GM21360 (cell line): Measurements from ENCODE around the gene PPFIBP1.
"Not testable (repeated sequence)": the region's sequence is repeated elsewhere in the genome, so short reads cannot be mapped to it uniquely, and the experiment has no call there.

Source experiments
- ATAC-seq: cut with Tn5 transposase; IDR thresholded peaks from one replicate; pipeline ENCODE4 v1.9.1; 2021; ENCODE audit warnings: mild to moderate bottlenecking, moderate library complexity; ENCODE audit not compliant: unreplicated experiment

Gene PPFIBP1

DNA sequence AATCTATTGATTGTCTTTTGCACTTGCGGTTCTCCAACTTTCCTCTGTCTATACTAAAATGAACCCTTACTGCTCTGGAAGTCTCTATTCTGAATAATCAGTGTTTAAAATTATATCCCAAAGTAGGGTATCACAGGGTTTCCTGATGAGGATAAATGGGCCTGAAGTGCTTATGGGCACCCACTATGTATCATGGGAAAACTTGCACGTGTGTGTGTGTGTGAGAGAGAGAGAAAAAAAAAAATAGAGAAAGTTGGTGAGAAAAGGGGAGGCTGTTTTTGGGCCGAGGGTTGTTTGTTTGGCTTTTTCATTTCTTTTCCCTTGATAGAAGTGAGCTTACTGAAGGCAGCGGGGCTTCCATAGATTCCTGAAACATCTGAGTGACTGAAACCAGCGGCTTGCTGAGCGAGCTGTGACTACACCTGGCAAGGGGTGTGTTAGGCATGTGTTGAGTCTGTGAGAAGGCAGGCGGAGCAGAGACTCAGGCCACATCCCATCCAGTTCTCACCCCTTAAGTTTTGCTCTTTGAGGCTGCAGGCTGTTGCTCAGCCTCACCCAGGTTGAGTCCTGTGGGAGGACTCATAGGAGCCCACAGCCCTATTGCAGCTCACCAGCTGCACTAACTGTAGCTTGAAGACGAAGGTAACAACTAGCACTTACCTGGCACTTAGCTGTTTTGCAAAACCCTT is 17.2 kb downstream of the PPFIBP1 start:
- ATAC-seq, result no peak

DNA sequence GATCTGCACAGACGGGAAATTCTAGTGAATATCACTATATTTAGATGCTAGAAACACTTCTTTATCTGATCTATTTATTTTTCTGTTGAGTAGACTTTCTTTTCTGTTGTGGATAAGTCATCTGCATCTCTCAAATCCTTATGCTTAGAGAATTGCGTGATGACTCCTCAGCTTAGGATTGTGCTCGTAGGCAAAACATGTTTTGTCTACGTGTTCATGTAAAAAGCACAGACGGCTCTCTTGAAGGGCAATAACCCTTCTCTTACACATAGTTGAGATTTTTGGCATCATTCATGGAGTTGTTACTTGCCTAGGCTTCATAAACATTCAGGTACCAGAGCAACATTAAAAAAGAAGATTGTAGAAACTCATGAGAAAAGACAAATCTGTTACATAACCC is 18.6 kb downstream of the PPFIBP1 start:
- no peak for ATAC-seq

DNA sequence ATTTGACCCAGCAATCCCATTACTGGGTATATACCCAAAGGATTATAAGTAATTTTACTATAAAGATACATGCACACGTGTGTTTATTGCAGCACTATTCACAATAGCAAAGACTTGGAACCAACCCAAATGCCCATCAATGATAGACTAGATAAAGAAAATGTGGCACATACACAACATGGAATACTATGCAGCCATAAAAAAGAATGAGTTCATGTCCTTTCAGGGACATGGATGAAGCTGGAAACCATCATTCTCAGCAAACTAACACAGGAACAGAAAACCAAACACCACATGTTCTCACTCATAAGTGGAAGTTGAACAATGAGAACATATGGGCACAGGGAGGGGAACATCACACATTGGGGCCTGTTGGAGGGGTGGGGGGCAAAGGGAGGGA is 20.9 kb downstream of the PPFIBP1 start:
- ATAC-seq, result not testable (repeated sequence)

DNA sequence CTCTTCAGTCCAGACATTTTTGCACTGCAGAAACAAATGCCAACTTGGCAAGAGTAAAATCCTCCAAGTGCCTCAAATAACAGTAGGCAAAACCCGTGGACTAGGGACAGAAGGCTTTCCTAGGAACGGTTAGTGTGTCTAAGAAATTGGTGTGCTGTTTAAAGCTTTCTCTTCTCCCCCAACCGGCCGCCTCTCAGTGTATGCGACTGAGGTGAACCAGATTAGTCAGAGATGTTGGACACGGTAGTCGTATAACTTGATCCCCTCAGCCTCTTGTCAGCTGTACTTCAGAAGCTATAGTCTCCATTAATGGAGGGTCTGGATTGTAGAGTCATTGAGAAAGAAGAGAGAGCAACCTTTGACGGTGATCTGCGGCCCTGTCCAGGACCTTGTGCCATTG is 21.7 kb downstream of the PPFIBP1 start:
- no peak for ATAC-seq

DNA sequence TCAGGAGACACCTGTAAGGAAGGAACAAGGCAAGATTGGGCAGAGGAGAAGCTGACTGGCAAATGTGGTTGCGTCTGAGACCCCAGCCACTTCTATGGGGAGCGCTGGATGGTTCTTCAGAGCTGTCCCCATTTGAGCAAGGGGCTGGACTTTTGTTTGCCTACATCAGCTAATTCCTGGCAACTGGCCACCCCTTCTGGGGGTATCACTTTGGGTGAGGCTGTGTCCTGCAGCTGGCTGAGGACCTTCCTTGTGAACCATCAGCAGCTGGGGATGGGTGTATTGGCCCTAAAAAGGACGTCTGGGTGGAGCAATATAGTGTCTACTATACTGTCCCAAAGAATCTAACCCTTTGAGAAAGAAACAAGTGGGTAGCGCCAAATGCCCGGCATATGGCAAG is 23.6 kb downstream of the PPFIBP1 start:
- ATAC-seq, result no peak

DNA sequence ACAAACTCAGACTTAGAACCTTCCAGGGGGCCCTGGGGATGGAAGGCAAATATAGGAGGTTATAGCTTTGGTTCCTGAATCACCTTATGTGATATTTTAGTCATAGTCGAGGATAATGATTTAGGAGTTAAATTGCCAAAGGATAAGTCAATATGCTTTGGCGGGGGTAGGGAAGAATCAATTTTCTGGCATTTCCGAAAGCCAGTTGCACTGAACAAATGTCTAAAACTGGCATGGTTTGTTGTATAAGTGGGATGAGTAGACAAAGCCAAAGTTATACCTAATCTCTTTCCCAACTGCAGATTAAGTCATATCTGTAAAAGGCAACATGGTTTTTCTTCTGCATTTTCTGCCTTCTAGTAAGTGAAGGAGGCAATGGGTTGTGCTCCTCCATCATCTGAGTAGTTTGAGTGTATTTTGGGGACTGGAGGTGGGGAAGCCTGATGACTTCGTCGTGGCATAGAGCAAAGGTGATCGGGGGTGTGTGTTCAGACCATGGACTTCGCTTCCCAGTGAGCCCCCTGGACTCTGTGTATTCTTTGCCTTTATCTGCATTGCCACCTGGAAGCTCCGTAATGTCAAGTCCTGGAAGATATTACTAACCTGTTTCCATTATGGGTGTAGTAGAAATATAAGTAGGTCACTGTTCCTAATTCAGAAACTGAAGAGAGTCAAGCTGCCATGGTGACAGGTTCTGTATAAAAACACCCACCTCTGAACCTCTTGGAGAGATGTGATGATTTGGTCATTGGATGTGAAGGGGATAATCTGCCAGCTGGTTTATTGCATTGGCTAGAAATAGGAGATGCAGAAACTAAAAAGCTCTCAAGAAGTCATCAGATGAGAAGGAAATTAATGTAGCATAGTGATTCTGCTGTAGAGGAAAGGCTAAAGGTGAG is 24.5 kb downstream of the PPFIBP1 start:
- ATAC-seq, result no peak

DNA sequence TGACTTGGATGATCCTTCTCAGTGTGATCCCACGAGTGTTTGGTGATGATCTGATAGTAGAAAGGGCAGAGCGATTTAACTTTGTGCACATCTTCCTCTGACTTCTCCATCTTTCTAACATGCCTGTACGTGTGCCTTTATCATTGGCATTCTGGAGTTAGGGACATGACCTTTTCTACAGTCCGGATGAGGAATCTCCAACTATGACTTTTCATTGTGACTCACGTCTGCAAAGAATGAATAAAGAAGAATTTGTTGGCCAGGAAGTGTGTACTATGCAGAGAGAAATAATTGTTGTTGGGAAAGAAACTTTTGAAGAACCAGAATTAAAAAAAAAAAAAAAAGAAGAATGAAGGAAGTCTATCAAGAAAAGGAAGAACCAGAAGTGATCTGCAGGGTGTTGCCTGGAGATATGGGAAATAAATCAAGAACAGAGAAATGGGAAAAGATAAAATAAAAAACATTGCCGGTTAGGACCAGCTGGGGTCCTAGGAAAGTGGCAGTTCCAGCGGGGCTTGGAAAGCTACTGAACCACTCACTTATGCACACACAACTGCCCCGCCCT is 25.3 kb downstream of the PPFIBP1 start:
- ATAC-seq, result no peak

- ATAC-seq, result no peak
Measured at GRCh38 chr12:27549801-27550652, 26.0 kb downstream of the PPFIBP1 start.

DNA sequence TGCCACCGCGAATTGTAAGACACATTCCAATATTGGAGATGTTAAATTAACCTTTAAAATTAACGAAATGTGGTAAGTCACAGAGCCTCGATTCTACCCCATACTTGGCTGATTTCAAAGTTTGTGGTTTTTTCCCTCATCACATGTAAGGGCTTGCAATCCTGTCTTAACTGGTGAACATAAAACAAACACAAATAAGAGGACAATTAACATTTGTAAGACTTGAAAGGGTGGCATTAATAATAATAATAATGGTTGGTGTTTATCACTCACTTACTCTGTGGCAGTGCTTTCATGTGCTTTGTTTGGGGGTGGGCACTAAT is 26.6 kb downstream of the PPFIBP1 start:
- ATAC-seq, result no peak

GRCh38 chr12:27551172-27551840 is 27.3 kb downstream of the PPFIBP1 start:
- no peak for ATAC-seq

DNA sequence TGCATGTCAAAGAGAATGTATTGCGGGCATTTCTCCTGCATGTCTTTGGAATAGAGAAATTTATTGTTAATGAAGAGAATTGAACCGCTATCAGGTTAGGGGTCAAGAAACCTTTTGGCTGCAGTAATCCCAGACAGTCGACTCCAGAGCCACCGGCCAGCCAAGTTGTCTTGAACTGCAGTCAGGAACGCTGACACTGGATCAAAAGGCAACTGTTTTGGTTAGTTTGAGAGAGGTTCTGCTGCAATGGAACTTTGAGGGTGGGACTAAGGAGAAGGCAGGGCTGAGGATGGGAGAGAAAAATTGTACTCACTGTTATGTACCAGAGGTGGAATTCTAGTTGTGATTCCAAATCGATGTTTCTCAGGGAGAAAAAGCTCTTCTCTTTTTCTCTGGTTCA is 28.2 kb downstream of the PPFIBP1 start:
- no peak for ATAC-seq

DNA sequence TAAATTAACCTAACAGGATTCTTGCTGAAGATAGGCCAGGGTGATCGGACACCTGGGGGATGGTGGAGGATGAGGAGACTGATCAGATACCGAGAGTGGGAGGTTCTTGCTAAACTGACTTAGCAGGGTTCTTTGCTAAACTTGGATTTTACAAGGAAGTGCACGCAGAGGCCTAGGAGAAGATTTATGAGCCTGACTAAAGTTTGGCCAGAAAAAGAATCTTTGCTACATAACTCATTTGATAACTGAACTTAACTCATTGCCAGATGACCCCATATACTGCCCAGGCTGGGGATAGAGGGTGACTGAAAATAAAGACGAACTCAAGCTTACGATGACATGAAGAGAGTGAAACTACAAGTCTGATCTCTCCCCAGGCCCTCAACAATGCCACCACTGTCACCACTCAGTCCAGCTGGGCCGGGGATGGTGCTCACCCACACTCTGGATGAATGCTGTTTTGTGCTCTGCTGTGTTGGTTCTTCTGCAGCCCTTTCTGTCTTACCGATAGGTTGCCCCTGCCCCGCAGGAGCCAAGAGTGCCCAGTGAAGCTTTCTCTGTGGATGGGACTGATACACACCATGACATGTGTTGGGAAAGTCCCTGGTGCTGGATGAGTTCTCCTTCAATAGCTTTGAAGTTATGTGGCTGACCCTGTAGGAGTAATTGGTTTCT is 29.0 kb downstream of the PPFIBP1 start:
- ATAC-seq, result peak; percentile 52

DNA sequence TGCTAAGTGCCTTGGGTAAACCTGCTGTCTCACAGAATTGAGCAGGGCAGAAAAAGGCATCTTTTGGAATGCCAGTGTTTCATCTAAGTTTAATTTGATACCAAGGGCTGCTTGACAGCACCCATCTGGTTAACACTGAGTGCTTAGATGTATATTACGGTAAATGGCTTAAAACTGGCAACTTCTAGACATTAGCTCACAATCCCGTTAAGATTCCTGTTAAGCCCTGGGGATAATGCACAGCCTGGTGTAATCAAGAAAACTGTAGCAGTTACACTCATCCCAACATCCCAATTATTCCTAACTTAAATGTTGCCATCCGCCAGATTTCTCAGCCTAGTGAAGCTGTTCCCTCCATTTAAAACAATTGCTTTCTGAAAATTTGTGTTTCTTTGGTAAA is 29.9 kb downstream of the PPFIBP1 start:
- no peak for ATAC-seq

- no peak for ATAC-seq
Measured at GRCh38 chr12:27554421-27555186, 30.6 kb downstream of the PPFIBP1 start.

DNA sequence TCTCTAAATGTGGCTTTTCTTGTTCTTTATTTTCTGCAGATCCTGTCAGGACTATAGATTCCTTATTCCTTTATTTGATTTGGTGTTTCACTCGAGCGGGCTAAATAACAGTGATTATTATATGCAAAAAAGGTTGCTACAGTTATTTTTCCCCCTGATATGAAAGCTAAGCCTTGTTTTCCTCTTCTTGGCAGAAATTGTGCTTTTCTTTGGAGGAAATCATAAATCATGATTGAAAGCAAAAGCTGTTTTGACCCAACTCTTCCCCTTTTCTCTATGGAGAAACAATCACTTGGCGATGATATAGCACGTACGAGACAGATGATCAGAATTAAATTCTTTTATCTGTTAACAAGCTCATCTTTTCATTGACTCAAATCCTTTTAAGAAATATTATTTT is 31.4 kb downstream of the PPFIBP1 start:
- ATAC-seq, result no peak

DNA sequence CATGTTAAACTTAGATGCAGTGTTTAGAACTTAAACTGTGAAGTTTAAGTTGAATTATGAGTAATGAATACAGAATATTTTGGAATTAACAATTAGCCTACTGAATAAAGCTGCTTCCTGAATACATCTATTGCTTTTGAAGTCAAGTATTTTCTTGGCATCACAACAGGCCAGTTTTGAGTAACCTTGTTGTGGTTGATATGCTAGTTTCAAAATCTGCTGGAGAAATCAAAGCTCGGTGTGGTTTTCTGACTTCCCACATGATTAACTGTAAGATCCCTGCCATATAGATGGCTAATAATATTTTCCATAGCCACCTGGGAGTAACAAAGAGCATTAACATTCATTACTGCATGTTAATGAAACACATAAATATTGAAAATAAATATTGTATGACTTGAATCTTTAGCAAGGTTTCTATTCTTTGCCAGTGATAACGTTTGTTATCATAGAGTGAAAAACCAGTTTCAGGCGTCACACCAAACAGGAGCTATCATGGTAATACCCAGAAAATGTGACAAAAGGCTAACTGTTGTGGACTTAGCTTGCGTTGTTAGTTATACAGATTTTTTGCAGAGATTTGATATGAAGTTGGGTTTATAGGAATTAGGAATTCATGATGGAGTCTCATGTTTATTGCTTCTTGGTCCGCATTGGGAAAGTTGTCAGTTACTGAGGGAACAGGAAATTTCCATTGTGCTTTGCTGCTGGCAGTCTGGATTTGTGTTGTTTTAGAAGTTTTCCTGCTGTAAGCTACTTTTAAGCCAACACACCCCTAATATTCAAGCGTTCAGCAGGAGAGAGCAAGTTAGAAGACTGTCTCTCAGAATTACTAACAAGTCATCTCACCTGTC is 32.1 kb downstream of the PPFIBP1 start:
- no peak for ATAC-seq

- no peak for ATAC-seq
Measured at GRCh38 chr12:27560126-27560525, 36.1 kb downstream of the PPFIBP1 start.

DNA sequence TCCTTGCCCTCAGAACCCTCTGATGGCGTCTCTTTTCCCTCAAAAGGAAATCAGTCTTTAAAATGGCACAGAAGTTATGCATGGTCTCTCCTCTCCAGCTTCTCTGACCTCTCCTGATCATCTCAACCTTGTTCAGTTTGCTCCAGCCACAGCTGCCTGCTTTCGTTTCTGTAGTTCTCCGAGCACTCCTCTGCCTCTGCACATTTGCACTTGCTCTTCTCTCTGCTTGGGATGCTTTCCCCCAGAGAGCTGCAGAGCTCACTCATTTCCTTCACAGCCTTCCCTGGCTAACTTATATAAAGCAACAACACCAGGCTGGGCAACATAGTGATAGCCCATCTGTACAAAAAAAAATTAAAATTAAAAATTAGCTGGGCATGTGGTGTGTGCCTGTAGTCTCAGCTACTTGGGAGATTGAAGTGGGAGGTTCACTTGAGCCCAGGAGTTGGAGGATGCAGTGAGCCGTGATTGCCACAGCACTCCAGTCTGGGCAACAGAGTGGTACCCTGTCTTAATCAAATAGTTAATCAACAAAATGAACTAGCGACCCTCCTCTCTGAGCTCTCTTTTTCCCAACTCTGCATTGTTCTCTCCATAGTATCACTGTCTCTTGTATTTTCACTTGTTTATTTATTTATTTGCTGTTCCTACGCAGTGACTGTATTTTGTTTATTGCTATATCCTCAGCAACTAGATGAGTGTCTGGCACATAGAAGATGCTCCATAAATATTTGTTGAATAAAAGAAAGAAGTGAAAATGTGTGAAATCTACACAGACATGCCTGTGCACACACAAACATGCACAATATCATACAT is 37.7 kb downstream of the PPFIBP1 start:
- no peak for ATAC-seq
